C1 segment of cervical spinal cord (tissue), 14 donors: ENCODE measurements around the gene TRPM1.
"Not testable (repeated sequence)": the region's sequence is repeated elsewhere in the genome, so short reads cannot be mapped to it uniquely, and the experiment has no call there.

ENCODE experiments used
- DNase-seq, 14 donors: peaks; one replicate each; lab custom pipeline; 2025; lab: John Stamatoyannopoulos, UW

TRPM1 gene

DNA sequence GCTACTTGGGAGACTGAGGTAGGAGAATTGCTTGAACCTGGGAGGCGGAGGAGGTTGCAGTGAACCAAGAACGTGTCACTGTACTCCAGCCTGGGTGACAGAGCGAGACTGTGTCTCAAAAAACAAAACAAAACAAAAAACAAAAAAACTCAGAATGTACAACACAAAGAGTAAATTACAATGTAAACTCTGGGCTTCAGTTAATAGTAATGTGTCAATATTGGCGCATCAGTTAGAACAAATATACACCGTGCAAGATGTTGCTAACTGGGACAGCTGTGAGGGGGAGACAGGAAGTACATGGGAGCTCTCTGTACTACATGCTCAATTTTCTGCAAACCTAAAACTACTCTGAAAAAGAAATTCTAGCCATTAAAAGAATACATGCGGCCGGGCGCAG, 23.5 kb upstream of the TRPM1 start:
- DNase-seq: no peak

DNA sequence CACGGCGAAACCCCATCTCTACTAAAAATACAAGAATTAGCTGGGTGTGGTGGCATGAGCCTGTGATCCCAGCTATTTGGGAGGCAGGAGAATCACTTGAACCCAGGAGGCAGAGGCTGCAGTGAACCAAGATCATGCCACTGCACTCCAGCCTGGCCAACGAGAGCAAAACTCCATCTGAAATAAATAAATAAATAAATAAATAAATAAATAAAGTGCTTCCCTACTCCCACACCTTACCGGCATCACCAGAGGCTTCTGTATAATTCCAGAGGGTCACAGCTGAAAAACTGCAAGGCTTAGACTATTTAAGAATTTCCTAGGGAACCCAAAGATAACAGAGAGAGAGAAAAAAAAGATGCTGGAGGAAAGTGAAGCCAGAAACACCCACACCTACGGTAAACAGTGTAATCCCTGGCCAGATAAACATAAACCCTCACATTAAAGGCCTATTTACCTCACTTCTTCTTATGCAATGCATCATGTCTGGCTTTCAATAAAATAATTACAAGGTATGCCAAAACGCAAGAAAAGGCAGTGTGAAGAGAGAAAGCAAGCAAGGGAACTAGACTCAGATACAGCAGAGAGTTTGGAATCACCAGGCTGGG, 15.0 kb upstream of the TRPM1 start:
- no peak for DNase-seq

GRCh38 chr15:31111091-31111647, 9.6 kb upstream of the TRPM1 start:
- DNase-seq: no peak

DNA sequence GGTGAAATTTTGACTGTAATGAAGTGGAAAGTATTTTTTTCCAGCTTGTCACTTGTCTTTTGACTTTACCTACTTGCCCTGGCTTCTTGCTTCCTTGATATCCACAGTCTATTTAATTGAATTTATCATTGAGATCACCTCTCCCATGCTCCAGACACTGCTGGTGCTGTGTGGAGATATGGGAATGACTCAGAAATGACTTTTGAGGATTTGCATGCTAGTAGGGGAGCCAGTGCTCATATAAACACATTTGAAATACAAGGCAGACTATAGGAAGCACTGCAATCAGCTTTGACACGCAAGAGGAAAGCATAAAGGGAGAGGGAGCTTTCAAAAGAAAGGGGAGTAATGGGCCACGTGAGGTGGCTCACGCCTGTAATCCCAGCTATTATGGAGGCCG, 7.3 kb upstream of the TRPM1 start:
- no peak for DNase-seq

DNA sequence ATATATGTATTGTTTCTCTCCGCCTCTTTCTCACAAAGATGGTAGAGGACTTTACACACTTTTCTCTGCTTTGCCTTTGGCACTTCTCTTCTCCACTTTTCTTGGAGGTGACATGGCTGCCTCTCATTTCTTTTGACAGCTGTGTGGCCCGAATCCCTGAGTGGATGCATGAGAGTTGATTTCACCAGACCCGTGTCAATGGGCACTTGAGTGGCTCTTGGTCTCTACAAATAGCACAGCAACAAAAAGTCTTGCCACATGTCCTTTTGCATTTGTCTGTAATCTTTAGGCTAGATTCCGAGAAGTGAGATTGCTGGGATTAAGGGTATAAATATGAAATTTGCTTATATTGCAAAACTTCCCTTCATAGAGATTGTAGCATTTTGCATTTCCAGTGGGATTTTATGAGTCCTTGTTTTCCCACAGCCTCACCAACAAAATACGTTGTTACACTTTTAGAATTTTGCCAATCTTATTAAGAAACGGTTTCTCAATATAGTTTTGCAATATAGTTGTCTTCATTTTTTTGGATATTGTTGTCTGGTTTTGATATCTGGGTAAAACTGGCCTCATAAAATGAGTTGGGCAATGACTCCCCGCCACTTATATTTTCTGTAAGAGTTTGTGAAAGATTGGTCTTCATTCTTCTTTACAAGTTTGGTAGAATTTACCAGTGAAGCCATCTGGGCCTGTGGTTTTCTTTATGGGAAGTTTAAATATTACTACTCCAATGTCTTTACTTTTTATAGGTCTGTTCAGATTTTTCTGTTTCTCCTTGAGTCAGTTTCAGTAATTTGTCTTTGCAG, 5.2 kb upstream of the TRPM1 start:
- DNase-seq: no peak

DNA sequence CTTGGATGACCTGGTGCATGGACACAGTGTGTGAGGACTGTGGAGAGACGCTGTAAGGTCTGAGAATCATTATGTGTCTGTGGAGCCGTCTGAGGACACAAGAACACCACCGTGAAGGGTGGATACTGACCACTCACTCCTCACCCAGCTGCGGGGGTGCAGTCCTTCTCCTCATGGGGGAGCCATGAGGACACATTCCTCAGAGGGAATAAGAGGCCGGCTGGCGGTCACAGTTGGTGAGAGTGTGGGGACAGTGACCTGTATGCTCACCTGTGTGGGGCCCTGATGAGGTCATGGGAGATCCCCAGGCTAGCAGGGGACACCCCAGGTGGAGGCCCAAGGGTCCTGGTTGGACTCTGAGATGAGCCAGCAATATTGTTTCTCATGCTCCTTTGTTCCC, 2.5 kb upstream of the TRPM1 start:
- no peak for DNase-seq

GRCh38 chr15:31102374-31103342, 1.1 kb upstream of the TRPM1 start:
- DNase-seq: peak in 1 of 14 donors; percentile 28

DNA sequence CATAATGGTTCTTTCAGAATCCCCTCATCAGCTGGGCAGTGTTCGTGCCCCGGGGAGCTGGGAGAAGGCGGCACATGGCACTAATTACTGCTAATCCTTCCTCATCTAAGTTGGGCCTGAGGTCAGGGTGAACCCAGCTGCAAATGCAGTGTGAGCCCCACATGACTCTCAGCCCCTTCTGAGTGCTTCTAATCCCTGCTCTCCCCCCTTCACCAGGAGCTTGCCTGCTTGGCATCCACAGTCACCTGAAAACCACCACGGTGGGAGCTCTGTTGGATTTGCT, 455 bp upstream of the TRPM1 start:
- DNase-seq: peak in 1 of 14 donors; percentile 33

- peak in 1 of 14 donors; percentile 34 for DNase-seq
These were observed 787 bp downstream of the TRPM1 start for GRCh38 chr15:31100738-31101137.

DNA sequence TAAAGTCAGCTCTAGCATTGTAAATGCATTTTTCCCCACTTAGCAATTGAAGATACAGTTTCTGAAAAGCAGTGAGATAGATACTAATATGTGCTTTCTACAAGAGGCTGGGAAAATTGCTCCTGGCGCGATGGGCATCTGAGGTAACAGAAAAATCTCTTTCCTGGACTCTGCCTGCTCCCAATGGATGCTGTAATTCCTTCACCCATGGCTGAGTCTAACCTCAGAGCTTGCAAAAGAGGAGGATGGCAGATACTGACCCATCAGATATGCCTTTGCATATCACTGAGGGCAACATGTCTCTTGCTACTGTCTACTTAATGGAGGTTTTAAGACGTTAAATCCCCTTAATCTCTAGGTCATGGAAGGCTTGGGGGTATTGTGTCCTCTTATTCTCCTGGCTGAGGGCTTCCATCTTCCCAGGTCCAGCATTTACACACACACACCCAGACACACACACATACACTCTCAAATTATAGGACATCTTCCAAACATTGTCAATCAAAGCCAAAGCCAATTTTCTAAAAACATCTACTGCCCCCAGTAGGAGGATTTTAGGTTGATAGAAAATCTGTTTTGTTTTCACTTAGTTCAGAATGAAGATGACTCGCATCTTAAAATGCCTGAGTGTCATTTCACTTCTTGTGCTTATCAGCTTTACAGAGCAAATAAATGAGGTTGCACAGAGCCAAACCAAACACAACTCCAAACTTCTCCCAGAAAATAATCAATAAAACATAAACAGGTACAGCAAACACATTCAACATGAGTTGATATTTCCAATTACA, 2.4 kb downstream of the TRPM1 start:
- peak in 1 of 14 donors; percentile 34 for DNase-seq

DNA sequence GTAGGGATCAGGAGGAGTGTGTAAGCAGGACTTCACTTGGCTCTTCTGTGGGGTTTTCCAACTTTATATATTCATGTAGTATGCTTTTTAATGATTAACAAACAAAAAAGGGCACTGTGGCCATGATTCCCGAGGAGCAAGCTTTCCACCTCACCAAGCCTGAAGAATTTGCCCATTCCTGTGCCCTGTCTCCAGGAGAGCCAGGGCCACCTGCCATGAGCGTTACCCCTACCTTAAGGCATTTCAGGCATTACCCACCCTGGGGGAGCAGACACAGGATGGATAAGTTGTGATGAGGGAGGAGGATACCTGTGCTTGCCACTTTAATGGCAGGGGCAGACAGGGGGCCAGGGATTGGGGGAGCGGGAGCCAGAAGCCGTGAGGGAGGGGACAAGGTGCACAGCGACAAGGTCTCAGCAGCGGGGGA, 3.0 kb downstream of the TRPM1 start:
- DNase-seq: no peak

DNA sequence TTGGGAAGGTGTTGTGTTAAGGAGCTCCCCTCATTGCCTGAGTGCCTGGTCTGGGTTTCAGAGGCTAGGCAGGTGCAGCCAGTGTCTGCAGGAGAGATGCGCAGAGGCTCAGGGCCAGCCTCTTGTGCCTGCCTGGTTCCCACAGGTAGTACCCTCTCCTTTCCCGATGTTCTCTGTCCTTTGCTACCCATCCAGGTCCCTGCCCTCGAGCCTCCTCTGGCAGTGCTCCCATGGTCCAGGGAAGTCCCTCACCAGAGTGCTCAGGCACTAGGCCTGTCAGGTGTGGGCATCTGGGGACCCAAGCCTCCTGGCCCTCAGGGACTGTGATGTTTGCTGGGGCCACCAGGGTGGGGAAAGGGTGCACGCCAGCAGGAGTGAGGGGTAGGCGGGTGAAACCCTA, 5.0 kb downstream of the TRPM1 start:
- no peak for DNase-seq

DNA sequence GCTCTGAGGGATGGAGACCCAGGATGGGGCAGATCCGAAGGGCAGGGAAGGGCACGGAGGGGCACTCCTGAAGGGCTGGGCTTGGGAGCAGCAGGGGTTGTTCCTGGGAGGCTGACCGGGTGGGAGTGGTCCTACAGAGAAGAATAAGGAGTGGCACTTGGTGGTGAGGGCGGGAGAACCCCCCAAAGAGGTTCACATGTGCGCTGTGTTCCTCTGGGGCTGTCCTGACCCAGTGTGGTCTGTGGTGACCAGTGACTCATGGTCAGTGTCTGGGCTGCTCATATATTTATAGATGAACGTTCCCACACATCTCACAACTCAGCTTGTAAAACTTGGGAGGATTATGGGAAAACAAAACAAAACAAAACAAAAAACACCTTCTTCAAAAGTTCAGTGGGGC, 10.0 kb downstream of the TRPM1 start:
- no peak for DNase-seq

- no peak for DNase-seq
These were observed 10.8 kb downstream of the TRPM1 start for GRCh38 chr15:31090766-31091165.

- DNase-seq: no peak
These were observed 12.0 kb downstream of the TRPM1 start for GRCh38 chr15:31089368-31090047.

DNA sequence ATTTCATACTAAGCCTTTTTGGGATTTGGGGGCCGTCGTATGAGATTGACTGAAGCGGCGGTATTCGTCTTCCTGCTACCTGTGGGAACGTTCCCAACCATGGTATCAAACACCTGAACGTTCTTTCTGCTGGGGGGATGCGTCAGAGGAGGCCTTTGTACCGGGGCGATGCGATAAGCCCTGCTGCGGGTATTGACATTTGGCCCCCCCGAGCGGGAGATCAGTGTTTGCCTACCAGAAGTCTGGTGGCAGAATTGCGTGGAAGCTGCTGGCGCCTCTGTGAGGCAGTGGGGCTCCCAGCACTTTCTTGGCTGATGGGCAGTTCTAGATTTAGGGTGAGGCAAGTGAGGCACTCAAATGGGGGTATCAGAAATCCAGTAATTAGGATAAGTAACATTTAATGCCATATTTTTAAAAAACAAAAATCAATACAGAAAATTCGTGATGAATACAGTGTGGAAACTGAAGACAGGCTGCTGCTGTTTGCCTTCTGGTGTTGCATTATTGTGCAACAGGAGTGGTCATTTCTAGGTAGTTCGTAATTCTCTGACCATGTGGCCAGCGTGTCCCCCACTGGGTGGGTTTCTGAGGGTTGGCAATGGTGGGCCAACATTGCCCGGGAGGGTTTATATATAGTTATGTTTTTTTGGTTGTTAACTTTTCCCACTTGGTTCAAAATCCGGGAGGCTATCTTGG, 12.7 kb downstream of the TRPM1 start:
- DNase-seq: no peak

- DNase-seq: not testable (repeated sequence)
These were observed 13.5 kb downstream of the TRPM1 start for GRCh38 chr15:31088041-31088440.

GRCh38 chr15:31086344-31086743, 15.2 kb downstream of the TRPM1 start:
- DNase-seq: no peak

GRCh38 chr15:31085359-31085758, 16.2 kb downstream of the TRPM1 start:
- DNase-seq: no peak

DNA sequence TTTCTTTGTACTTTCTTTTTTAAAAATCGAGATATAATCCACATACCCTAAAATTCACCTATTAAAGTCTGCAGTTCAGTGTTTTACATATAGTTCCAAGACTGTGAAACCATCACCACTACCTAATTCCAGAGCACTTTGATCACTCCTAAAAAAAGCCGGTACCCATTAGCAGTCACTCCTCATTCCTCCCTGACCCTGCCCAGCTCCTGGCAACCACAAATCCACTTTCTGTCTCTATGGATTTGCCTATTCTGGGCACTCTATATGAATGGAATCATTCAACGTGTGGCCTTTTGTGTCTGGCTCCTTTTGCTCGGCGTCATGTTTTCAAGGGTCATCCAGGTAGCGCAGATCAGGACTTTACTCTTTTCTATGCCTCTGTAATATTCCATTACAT, 17.3 kb downstream of the TRPM1 start:
- no peak for DNase-seq
